Stimulated activated CD4-positive, alpha-beta T cell treated with anti-CD3 and anti-CD28 coated beads, Interleukin-1b, Interleukin-23, amount 100 ng/mL, for 4 hours (primary cell): ENCODE data around the gene RBPJ.

ENCODE experiments used
- DNase-seq, 2 donors: peaks; one replicate each; pipeline ENCODE4 v3.0.0-alpha.2; 2020; ENCODE audit warnings: low read depth in 2 of 2

The RBPJ gene

DNA sequence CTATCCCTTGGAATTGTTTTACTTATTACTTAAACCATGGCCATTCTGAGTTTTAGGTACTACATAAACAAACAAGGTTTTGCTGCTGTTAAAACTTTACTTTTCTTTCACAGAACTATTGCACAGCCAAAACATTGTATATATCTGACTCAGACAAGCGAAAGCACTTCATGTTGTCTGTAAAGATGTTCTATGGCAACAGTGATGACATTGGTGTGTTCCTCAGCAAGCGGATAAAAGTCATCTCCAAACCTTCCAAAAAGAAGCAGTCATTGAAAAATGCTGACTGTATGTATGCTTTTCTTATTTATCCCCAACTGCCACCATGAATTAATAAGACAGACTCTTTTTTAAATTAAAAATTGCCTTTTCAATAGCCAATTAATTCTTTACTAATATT lies 99.6 kb downstream of the RBPJ start:
- no peak for DNase-seq

DNA sequence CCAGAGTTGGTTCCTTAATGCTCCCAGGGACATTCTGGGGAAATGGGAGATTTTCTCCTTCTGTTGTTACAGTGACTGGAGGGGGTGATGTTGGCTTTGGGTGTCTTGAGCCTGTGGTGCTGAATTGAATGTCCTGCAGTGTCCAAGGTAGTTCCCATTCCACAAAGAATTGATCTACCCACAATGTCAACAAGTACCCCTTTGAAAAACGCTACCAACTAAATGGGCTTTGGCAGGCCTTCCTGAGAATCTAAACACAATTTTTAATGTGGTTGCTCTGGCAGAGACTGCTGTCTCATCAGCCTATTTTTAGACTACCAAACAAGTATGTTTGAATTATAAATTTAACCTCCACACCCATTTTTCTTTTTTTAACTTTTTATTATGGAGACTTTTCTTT lies 100.1 kb downstream of the RBPJ start:
- DNase-seq: no peak

DNA sequence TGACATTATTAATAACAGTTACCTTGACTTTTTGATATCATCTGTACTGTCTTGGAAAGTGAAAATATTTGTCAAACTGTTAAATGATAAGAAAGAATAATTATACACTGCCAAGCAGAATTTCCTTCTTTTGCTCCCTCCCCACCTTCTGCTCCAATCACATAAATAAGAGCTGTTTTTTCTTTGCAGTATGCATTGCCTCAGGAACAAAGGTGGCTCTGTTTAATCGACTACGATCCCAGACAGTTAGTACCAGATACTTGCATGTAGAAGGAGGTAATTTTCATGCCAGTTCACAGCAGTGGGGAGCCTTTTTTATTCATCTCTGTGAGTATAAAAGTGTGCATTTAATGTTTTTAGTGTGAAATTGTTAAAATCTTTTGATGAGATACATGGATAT lies 103.3 kb downstream of the RBPJ start:
- no peak for DNase-seq

DNA sequence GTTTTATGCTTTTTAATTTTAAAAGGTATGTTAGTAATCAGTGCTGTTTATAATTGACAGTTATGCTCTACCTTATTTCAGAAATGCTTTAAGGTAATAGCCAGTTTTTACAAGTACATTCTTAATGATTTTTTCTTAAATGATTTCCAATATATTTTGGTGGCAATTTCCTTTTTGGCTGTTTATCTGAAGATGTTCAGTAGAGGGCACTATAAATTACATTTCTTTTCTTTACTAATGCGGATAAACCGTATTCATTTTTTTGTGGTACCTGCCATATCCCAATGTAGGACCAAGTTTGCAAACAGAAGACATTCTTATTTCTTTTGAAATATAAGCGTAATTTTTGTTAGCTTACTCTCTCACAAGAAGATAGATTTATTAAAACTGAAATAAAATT lies 104.0 kb downstream of the RBPJ start:
- no peak for DNase-seq

DNA sequence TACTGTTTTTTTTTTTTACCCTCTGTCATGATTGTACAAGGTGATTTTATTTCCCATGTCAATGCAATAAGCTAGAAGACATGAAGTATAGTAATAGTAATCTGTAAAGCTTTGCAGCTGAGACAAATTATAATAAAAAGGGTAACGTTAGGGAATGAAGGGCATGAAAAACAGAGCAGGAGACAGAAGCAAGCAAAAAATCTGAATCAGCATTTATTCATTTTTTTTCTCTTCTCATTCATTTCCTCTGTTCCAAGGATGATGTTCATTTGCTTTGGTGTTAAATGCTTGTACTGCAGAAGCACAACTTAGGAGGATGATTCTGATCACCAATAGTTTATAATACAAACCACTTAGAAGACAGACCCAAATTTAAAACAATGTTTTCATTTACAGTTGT lies 105.1 kb downstream of the RBPJ start:
- no peak for DNase-seq

DNA sequence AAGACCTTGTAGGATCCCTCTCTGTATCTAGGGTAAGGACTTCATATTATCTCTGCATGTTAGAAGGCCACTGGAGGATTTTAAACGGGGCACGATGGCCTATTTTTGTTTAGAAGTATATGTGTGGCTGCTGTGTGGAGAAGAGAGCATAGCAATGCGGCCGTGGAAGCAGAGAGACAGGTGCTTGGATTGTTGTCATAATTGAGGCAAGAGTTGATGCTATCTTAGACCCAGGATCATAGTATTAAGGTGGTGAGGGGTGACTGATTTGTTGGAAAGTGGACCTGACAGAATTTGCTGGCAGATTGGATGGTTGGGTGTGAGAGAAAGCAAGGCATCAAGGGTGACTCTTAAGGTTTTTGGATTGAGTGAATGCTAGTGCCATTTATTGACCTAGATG lies 106.1 kb downstream of the RBPJ start:
- no peak for DNase-seq

DNA sequence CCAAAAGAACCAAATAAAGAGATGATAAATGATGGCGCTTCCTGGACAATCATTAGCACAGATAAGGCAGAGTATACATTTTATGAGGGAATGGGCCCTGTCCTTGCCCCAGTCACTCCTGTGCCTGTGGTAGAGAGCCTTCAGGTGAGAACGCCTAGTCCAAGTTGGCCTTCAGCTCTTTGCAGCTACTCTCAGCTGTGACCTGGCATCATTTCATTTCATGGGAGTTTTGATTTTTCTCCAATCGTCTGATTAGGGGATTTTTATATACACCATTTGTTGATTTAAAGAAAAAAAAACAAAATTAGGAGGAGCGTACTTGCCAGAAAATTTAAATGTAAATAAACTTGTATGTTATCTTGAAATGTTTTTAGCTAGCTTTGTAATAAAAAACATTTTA lies 109.1 kb downstream of the RBPJ start:
- no peak for DNase-seq

DNA sequence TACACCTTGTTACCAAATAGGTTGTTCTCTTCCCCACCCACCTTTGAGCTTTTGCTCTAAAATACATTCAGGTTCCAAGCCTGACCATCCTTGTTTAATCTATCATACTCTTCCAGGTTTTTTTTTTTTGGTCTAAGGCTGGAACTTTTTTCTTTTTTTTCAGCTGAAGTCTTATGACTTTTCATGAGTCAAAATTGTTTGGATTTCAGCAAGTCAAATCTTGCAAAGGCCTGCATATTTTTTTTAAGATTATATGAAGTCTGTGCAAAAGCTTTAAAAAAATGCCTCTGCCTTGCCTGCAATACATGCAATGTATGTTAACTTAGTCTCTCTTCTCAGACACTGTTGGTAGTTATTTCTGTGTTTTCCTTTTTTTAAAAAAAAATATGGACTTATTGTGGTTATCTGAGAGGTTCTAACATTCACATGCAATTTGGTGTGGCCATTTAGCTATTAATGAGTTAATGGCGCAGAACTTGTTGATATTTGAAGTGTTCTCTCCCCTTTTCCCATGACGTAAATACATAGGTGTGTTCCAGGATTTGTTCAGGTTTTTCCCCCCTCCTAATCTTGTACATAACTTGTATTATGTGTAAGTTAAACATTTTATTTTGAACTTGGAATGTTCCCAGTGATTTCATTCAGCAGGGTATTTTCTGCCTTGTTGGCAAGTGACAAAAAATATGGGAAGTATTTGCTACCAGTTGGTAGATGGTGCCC lies 110.8 kb downstream of the RBPJ start:
- DNase-seq: no peak

DNA sequence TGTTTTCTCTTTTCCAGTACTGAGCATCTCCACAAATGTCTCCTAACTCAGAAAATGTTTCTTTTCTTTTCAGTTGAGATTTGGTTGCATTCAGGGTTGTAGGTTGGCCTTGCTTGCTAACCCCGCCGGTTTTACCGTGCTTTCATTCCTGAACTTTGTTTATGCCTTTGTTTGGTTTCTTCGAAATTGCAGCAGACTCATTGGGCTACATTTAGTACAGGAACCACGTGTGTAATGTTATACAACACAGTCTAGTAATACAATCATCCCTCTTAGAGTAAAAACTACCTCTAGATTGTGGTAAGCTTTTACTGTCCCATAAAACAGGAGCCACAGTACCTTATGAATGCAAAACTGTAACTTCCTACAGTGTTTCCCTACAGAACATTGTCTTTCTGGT lies 111.6 kb downstream of the RBPJ start:
- no peak for DNase-seq

DNA sequence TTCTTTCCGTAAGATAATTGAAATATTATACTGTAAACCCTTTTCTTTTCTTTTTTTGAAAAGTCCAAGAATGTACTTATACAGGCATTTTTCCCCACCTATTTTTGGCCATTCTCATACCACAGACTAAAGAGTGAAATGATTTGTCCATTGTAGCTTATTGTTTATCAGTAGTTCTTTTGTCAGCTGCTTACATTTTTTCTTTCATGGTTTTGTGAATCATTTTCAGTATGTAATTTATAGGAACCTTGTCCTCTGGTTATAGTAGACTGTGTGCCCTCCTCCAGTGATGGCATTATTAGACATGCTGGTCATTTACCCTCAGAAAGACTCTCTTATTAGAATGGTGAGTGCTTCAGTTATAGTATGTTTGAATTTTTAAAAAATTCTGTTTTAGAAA lies 112.7 kb downstream of the RBPJ start:
- no peak for DNase-seq

DNA sequence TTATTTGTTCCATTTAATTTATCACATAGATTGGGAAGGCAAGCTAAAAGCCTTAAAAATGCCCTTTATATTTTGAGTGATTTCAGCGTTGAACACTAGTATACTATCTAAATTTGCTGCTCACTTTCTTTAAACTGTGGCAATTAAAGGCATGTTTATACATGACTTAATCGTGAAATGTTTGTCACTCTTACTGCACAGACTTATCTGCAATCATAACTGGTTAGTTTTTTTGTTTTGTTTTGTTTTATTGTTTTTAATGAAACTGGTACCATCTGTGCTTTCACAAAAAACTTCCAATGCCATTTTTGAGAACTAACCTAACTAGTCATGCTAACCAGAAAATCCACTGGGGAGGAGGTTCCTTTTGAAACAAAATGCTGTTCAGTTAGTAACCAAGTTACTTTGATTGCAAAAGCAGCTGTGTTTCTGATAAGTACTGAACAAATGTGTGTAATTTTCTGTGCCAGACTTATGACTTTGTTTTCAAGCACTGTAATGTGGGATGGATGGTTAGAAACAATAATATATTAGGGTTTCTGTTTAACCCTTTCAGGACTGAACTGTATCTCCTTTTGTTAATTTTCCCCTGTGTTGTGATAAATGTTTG lies 113.3 kb downstream of the RBPJ start:
- DNase-seq: no peak

DNA sequence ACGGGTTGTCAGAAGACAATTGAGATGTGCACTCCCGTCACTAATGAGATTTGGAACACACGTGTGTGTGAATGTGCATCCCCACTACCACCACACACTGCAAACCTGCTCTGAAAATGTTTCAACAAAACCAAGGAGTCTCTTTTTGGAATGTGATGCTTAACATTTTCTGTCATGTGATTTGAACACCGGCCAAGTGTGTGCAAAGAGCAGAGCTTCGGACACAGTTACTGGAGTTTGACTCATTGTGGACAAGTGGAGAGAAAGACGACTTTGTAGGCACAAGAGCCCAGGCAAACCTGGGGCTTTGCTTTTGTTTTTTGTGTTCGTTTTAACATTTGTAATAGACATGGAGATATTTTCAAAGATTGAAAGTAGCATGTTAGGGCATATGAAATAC lies 120.3 kb downstream of the RBPJ start:
- DNase-seq: no peak

DNA sequence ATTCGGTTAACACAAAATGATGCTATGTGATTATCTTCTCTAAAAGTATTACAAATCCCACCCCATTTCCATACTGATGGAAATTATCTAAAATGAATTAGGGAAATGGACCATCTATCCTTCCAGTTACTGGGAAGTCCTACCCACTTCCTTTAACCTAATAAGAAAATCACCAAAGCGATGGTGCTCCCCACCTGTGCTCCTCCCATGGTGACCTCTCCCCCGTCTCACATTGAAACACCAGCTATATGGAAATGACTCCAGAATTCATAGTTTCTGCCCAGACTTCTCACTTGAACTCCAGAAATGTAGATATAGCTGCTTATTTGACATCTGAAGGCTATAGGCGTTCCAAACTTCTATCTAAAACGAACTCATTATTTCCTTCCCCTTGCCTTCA lies 121.0 kb downstream of the RBPJ start:
- DNase-seq: no peak

DNA sequence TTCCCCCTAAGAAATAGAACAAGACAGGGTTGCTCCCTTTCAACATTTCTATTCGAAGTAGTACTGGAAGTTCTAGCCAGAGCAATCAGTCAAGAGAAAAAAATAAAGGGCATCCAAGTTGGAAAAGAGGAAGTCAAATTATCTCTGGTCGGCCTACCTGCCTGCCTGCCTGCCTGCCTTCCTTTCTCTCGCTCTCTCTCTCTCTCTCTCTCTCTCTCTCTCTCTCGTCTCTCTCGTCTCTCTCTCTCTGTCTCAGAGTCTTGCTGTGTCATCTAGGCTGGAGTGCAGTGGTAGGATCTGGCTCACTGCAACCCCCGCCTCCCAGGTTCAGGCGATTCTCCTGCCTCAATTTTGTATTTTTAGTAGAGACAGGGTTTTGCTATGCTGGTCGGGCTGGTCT lies 126.6 kb downstream of the RBPJ start:
- DNase-seq: no peak

DNA sequence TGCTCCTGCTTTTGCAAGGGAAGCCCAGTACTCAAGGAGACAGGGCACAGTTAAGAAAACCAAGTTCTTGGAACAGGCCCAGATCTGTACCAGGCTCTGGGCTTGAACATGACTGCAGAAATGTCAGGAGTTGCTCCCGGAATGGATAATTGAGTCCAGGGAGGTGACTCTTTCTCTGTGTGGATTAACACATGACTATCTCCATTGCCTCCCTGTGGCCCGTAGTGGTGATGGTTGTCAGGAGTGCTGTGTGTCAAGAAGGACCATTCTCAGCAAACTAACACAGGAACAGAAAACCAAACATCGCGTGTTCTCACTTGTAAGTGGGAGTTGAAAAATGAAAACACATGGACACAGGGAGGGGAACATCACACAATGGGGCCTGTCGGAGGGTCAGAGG lies 129.6 kb downstream of the RBPJ start:
- no peak for DNase-seq

DNA sequence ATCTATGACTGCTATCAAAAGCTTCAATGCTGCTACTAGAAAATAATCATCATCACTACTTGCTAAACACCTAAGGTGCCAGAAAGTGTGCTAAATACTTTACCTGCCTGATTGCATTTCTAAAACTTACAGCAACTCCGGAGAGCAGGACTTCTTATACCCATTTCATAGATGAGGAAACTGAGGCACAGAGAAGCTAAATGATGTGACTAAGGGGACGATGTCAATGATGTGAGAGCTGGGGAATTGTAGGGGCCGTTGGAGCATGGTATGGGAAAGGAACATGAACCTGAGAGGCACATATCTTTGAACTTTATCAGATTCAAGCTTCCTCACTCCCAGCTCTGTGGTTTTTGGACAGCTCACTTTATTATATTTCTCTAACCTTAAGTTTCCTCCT lies 130.8 kb downstream of the RBPJ start:
- DNase-seq: no peak

DNA sequence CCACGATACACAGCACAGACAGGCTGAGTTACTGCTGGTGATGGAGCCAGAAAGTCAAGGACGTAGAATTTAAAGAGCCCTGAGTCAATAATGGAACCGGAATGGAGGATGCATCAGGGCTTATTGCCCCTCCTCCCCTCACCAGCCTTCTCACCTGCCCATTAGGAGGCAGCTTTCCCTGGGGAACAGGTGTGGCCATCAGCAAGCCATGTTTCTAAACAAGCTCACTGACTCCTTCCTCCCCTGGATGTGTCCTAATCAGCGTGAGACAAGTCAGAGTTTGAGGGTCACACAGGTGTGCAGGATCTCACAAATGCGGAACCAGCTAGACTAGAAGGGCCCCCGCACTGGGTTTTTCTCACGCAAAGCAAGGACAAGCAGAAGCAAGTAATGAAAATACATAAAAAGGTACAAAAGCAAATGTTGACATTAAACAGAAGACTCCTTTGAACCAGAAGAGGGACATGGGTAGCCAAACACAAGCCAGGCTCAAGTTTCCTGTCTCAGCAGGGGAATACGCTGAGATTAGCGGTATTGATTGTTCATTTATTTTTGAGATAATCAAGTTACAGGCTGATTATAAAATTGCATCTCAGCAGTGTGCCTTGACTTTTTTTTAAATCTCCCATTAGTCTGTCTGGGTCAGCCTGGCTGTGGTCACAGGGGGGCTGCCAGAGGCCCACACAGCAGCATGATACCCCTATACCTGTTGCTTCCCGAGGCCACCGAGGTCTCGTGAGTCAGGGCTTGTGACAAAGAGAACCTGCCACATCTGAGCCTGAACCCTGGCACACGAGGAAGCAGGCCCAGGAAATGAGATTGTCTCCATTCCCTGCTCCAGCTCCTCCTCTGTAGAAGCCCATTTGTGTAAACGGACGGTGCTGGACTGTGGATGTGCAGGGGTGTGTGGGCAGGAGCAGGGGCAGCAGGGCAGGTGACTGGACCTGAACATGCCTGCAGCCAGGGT lies 132.0 kb downstream of the RBPJ start:
- no peak for DNase-seq

DNA sequence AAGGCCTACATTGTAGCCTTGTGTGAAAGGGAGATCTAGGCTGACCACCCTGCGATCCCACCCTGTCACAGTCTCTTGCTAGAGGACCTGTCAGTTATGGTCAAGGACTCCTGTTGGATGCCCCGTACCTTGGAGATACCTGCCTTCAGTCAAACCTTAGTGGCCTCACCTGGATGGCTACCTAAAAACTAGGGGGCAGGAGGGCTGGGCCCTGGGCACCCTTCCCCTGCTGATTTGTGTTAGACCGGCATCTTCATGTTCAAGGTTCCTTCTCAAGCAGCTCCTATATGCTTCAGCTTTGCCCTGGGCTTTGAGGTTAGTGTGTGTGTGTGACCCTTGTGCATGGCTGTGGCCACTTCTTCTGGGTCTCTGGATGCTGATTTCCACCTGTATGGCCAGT lies 134.1 kb downstream of the RBPJ start:
- no peak for DNase-seq

DNA sequence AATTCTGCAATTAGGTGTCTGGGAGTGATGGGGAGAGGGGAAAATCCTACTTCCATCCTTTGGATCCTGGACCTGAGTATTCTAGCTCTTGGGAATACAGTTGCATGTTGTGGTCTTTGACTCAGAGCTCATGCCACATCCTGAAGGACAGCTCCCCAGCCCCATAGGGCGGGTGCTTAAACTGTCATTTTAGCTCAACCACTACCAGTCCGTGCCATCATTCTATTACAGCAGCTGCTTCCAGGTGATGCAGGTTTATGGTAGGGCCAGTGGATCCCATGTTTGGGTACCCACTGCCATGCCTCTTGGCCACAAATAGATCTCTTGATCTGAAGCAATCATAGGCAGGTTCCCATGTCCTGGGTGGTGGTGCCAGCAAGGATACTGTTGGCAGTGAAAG lies 134.8 kb downstream of the RBPJ start:
- DNase-seq: no peak

DNA sequence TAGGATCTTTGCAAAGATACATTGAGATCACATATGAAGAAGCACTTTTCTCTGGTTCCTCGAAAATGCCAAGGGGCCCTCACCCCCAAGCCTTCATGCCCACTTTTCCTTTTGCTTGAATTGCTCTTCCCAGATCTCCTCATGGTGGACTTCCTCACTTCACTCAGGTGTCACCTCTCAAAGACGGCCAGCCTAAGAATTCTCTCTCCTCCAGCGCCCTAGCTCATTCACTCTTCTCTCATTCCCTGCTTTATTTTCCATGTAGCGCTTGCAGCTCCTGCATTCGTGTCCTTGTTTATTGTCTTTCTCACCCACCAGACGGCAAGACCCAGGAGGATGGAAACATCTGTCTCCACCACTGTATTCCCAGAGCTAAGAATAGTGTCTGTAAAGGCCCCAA lies 136.6 kb downstream of the RBPJ start:
- DNase-seq: no peak

DNA sequence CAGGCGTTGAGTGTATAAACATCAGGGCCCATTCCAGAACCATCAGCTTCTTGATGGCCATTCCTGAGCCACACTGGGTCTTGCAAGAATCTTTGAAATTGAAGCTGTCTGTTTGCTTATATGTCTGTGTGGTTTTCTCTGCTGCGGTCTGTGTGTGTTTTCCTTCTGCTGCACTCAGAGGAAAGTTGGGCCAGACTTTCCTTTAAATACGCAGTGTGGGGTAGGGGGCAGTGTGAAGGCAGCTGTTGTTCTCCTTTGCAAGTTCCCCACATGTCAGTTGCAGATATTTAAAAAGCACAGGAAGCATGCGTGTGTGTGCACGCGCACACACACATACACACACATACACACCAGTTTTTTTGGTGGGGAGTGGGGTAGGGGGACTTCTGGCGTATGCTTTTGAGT lies 137.3 kb downstream of the RBPJ start:
- DNase-seq: no peak

DNA sequence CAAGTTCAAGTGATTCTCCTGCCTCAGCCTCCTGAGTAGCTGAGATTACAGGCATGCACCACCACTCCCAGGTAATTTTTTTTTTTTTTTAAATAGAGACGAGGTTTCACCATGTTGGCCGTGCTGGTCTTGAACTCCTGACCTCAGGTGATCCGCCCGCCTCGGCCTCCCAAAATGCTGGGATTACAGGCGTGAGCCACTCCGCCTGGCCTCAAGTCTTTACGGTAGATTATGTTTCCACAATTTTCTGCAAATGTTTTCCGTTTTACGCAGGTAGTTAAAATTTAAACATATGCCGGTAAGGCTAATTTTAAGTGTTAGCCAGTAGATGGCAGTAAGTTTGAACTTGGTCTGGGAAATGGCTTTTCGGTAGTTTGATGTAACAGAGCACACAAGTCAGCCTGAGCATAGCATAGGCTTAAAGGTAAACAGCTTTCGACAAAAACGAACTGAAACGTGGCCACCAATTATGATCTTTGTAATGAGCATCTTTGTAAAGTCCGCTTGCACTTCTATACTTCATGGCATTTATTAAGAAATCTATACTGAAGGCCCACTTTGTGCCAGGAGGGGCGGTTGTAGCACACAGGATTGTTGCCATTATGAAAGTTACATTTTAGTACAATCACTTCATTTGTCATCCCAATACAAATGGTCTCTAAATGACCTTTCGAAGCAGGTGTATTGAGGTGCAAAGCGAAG lies 138.4 kb downstream of the RBPJ start:
- DNase-seq: no peak
